Activated CD8-positive, alpha-beta T cell treated with anti-CD3 and anti-CD28 coated beads for 36 hours (primary cell): Measurements from ENCODE around the gene AMIGO3. TPM values are rescaled to one million over a fixed set of nuclear protein-coding genes. Genes with fewer than 3 reads are reported as not detected.

Experiments used
- ATAC-seq: fragments of 200-7000 bp; cut with Tn5 transposase; one replicate; pipeline ENCODE4 v1.10.0; 2021; ENCODE audit warnings: mild to moderate bottlenecking, moderate library complexity
- CTCF ChIA-PET: fragments of 350-600 bp; sonication (Branson Sonifier 250); formaldehyde crosslinking; loops from one replicate; lab custom pipeline; 2021; ENCODE audit warnings: antibody characterized with exemption; lab: Charles Lee
- POLR2A ChIA-PET: fragments of 350-600 bp; sonication (Branson Sonifier 250); formaldehyde crosslinking; loops from one replicate; lab custom pipeline; 2021; ENCODE audit warnings: antibody characterized with exemption; lab: Charles Lee
- DNase-seq: peaks from one replicate; pipeline ENCODE4 v3.0.0-alpha.2; 2020
- H3K27ac Mint-ChIP-seq: one replicate; pipeline ENCODE4 v1.8.0; 2021; ENCODE audit warnings: mild to moderate bottlenecking, mixed read lengths
- H3K27me3 Mint-ChIP-seq: one replicate; pipeline ENCODE4 v1.8.0; 2021; ENCODE audit warnings: mixed read lengths
- H3K36me3 Mint-ChIP-seq: one replicate; pipeline ENCODE4 v1.8.0; 2021; ENCODE audit warnings: low read depth, mixed read lengths
- H3K4me1 Mint-ChIP-seq: one replicate; pipeline ENCODE4 v1.8.0; 2021; ENCODE audit warnings: low read depth, mixed read lengths
- H3K4me3 Mint-ChIP-seq: one replicate; pipeline ENCODE4 v1.8.0; 2021; ENCODE audit warnings: mild to moderate bottlenecking, moderate library complexity, mixed read lengths
- H3K9me3 Mint-ChIP-seq: one replicate; pipeline ENCODE4 v1.8.0; 2021; ENCODE audit warnings: mixed read lengths
- CTCF ChIP-seq: fragments of 200-600 bp; IDR thresholded peaks from one replicate; pipeline ENCODE4 v1.8.0; 2022; ENCODE audit warnings: antibody characterized with exemption, mild to moderate bottlenecking
- intact Hi-C: fragments of 100-400 bp; cut with micrococcal nuclease; formaldehyde crosslinking; loops from one replicate; pipeline ENCODE4 v1.10.0; 2022
- total RNA-seq, 2 experiments: library from RNA; stranded (reverse); gene quantifications; one replicate each; pipeline ENCODE4 v1.2.3, GENCODE V29; 2021

Gene AMIGO3
- total RNA-seq, 2 experiments from 2014 or later = 0.23 TPM; not detected in 1

GRCh38 chr3:49733551-49733950 lies 14.1 kb upstream of the AMIGO3 start:
- TF ChIP-seq CTCF = no peak
- intact Hi-C loops = no loop called here
- Mint-ChIP-seq H3K4me1 (peaks cover 1% of the 10 kb centered on the region), H3K4me3 (no peak overlapping the region), H3K9me3 (no peaks in the 10 kb centered on the region), H3K36me3 (peaks cover 27% of the 10 kb centered on the region), H3K27ac (no peak overlapping the region), H3K27me3 (no peaks in the 10 kb centered on the region)
- ChIA-PET CTCF (no interaction called here), POLR2A (interaction anchor here (1.1 kb wide), 1 partner anchor 62 kb away, joined by 3 read pairs; no protein-coding TSS in a partner anchor)
- DNase-seq (no peak), ATAC-seq (no peak)

- no peak for TF ChIP-seq CTCF
- DNase-seq = no peak
- Mint-ChIP-seq H3K36me3 (peaks cover 23% of the 10 kb centered on the region), H3K9me3 (no peaks in the 10 kb centered on the region), H3K27ac (no peak overlapping the region), H3K27me3 (no peaks in the 10 kb centered on the region), H3K4me3 (no peak overlapping the region), H3K4me1 (no peaks in the 10 kb centered on the region)
- no peak for ATAC-seq
- CTCF ChIA-PET = no interaction called here
- intact Hi-C loops = no loop called here
- POLR2A ChIA-PET = interaction anchor here (0.9 to 1.6 kb wide), 2 partner anchors 9 to 14 kb away, joined by 3 to 4 read pairs; partner anchors contain the start of gene GMPPB
These were observed 13.1 kb upstream of the AMIGO3 start for GRCh38 chr3:49732597-49732996.

GRCh38 chr3:49729966-49730609 lies 10.6 kb upstream of the AMIGO3 start:
- no peak overlapping the region for H3K27ac Mint-ChIP-seq
- DNase-seq = no peak
- H3K27me3 Mint-ChIP-seq = no peaks in the 10 kb centered on the region
- H3K4me1 Mint-ChIP-seq = no peaks in the 10 kb centered on the region
- no peaks in the 10 kb centered on the region for H3K9me3 Mint-ChIP-seq
- H3K4me3 Mint-ChIP-seq = no peak overlapping the region
- no peak for TF ChIP-seq CTCF
- H3K36me3 Mint-ChIP-seq = peaks cover 15% of the 10 kb centered on the region
- POLR2A ChIA-PET = interaction anchor here (0.9 kb wide), 1 partner anchor 9 kb away, joined by 3 read pairs; no protein-coding TSS in a partner anchor
- CTCF ChIA-PET = interaction anchor here (0.8 kb wide), 1 partner anchor 387 kb away, joined by 3 read pairs; no protein-coding TSS in a partner anchor
- intact Hi-C loops = no loop called here
- no peak for ATAC-seq

GRCh38 chr3:49727924-49728361 lies 8.5 kb upstream of the AMIGO3 start:
- CTCF ChIA-PET = interaction anchor here (1.5 kb wide), 1 partner anchor 9 kb away, joined by 3 read pairs; no protein-coding TSS in a partner anchor
- no peak for TF ChIP-seq CTCF
- peaks cover 3% of the 10 kb centered on the region for H3K4me1 Mint-ChIP-seq
- DNase-seq (no peak), ATAC-seq (no peak)
- H3K9me3 Mint-ChIP-seq = no peaks in the 10 kb centered on the region
- intact Hi-C loops = no loop called here
- H3K4me3 Mint-ChIP-seq = no peak overlapping the region
- H3K36me3 Mint-ChIP-seq = peaks cover 12% of the 10 kb centered on the region
- POLR2A ChIA-PET = no interaction called here
- H3K27me3 Mint-ChIP-seq = no peaks in the 10 kb centered on the region
- H3K27ac Mint-ChIP-seq = no peak overlapping the region
